ENCODE measurements around the gene AGFG1. TPM values are rescaled to one million over a fixed set of nuclear protein-coding genes. Genes with fewer than 3 reads are reported as not detected.

AGFG1 gene
- total and polyA plus RNA-seq, 5 experiments from 2014 or later: 11.8 to 55.0 (median 41.5) TPM

DNA sequence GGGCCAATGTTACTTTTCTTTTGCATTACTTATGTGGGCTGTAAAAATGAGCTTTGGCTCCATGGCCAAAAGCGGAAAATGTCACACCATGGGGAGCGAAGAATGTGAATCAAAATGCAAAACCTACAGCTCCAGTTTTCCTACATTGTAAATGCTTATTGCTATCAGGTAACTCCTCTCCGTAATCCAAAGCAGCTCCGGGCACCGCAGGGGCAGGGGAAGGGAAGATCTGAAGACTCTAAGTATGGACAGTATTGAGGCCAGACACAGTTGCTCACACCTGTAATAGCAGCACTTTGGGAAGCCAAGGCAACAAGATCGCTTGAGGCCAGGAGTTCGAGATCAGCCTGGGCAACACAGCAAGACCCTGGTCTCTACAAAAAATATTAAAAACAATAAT lies 7.1 kb upstream of the AGFG1 start:
- H3K27ac Mint-ChIP-seq: peak overlapping the region; percentile 6 to 94 (median 78)
- H3K4me3 Mint-ChIP-seq: peak overlapping the region; percentile 45 to 83 (median 70)
- H3K4me1 Mint-ChIP-seq: peaks cover 48 to 79% (median 76%) of the 10 kb centered on the region in 4 donors
- no peaks in the 10 kb centered on the region for H3K9me3 Mint-ChIP-seq
- DNase-seq: no peak
- no peaks in the 10 kb centered on the region for H3K36me3 Mint-ChIP-seq
- ATAC-seq: no peak
- no peaks in the 10 kb centered on the region for H3K27me3 Mint-ChIP-seq
- POLR2A ChIA-PET: interaction anchor here (0.6 to 1.5 kb wide), 3 partner anchors 9 to 39 kb away, joined by 3 to 4 read pairs (median 4); no protein-coding TSS in a partner anchor

DNA sequence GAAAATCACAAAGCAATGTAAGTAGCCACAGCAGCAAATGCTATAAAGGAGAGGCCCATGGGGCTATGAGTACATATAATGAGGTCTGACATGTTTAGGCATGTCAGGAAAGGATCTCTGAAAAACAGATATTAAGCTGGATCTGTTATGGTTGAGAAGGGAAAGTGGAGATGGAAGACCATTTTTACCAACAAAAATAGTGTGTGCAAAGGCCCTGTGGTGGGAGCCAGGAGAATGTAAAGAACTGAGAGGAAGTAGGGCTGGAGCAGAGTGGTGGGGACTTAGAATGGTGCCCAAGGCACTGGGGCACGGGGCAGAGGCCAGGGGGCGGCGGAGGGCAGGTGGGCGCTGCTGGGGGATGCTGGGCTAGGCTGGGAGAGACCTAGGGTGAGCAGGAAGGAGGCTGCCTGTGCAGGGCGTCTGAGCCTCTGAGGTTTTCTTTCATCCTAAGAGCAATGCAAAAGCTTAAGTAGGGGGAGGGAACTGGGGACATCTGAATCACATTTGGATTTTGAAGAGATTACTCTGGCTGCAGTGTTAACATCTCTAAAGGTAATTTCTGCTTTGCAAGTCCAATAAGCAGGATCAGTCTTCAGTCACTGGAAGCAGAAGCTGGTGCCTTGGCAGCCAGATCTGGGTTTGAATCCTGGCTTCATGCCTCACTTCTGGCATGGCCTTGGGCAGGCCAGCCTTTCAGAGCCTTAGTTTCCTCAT lies 4.9 kb upstream of the AGFG1 start:
- POLR2A ChIA-PET: interaction anchor here (0.6 kb wide), 1 partner anchor 137 kb away, joined by 3 read pairs; no protein-coding TSS in a partner anchor
- Mint-ChIP-seq H3K36me3 (no peaks in the 10 kb centered on the region), H3K4me3 (peak overlapping the region in 8 of 10 donors; percentile 25 to 80 (median 56))

GRCh38 chr2:227471412-227471811 lies 544 bp upstream of the AGFG1 start:
- Mint-ChIP-seq H3K4me1 (peaks cover 32 to 62% (median 56%) of the 10 kb centered on the region in 4 donors), H3K36me3 (no peaks in the 10 kb centered on the region), H3K27me3 (no peaks in the 10 kb centered on the region), H3K4me3 (peak overlapping the region; percentile 67 to 89 (median 76)), H3K9me3 (no peaks in the 10 kb centered on the region), H3K27ac (peak overlapping the region; percentile 32 to 91 (median 80))
- ATAC-seq: no peak
- DNase-seq: no peak
- POLR2A ChIA-PET: no interaction called here

More for the DNA sequence above, 4.9 kb upstream of the AGFG1 start:
- peaks cover 38 to 69% (median 65%) of the 10 kb centered on the region in 4 donors for H3K4me1 Mint-ChIP-seq
- H3K27ac Mint-ChIP-seq: peak overlapping the region; percentile 1 to 95 (median 58)
- H3K9me3 Mint-ChIP-seq: no peaks in the 10 kb centered on the region
- DNase-seq (no peak), ATAC-seq (no peak)
- no peaks in the 10 kb centered on the region for H3K27me3 Mint-ChIP-seq

GRCh38 chr2:227472265-227473121 lies 537 bp downstream of the AGFG1 start:
- Mint-ChIP-seq H3K27me3 (no peaks in the 10 kb centered on the region), H3K36me3 (peaks cover 0 to 4% (median 0%) of the 10 kb centered on the region in 3 donors), H3K9me3 (no peaks in the 10 kb centered on the region), H3K27ac (peak overlapping the region in 8 of 10 donors; percentile 57 to 94 (median 90)), H3K4me1 (peaks cover 25 to 57% (median 52%) of the 10 kb centered on the region in 4 donors), H3K4me3 (peak overlapping the region; percentile 83 to 94 (median 91))
- POLR2A ChIA-PET: interaction anchor here (0.6 to 1.8 kb wide), 4 partner anchors 8 to 147 kb away, joined by 3 to 4 read pairs (median 3); no protein-coding TSS in a partner anchor
- peak; percentile 68 to 78 for ATAC-seq
- DNase-seq: peak in 9 of 10 donors; percentile 29 to 78 (median 40)

DNA sequence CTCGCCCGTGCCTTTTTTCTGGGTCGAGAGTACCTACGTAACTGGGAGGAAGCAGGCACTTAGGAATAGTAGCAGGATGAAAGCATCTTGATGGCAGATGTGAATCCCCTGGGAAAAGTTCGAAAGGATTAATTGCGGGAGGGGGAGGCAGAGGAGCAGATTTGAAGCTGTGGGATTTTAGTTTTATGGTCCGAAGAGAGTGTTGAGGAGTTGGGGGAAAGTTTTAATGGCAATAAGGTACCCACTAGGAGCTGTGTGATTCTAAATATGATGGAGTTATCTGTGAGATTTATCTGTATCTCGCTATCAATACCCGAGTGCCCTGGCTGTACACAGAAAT lies 1.1 kb downstream of the AGFG1 start:
- H3K27me3 Mint-ChIP-seq: no peaks in the 10 kb centered on the region
- peak overlapping the region; percentile 83 to 94 (median 91) for H3K4me3 Mint-ChIP-seq
- H3K4me1 Mint-ChIP-seq: peaks cover 20 to 56% (median 49%) of the 10 kb centered on the region in 4 donors
- no peaks in the 10 kb centered on the region for H3K9me3 Mint-ChIP-seq
- peak overlapping the region; percentile 57 to 94 (median 90) for H3K27ac Mint-ChIP-seq
- ATAC-seq: no peak
- POLR2A ChIA-PET: interaction anchor here (0.5 to 1.8 kb wide), 5 partner anchors 9 to 147 kb away, joined by 3 to 4 read pairs (median 3); no protein-coding TSS in a partner anchor
- H3K36me3 Mint-ChIP-seq: peaks cover 0 to 4% (median 0%) of the 10 kb centered on the region in 3 donors
- no peak for DNase-seq

DNA sequence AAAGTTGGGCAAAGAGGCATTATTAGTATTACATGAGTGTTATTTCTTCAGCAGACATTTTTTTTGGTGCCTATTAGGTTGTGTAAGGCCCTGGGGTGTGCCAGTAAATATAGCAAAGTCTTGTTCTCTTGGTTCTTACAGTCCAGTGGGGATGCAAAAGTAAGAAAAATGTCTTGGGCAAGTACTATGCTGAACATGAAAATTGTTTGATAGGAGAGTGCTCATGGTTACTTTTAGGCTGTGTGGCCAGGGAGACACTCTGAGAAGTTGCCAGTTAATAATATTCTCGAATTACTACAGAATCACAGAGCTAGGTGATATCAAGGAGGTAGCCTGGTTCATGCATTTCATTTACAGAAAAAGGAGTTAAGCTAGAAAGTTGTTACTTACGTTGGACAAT lies 1.9 kb downstream of the AGFG1 start:
- DNase-seq (no peak), ATAC-seq (no peak)
- peaks cover 0 to 8% (median 0%) of the 10 kb centered on the region in 3 donors for H3K36me3 Mint-ChIP-seq
- POLR2A ChIA-PET: interaction anchor here (0.5 to 1.8 kb wide), 3 partner anchors 9 to 148 kb away, joined by 3 to 4 read pairs (median 3); no protein-coding TSS in a partner anchor
- peak overlapping the region in 9 of 10 donors; percentile 3 to 94 (median 79) for H3K27ac Mint-ChIP-seq
- H3K4me3 Mint-ChIP-seq: peak overlapping the region; percentile 62 to 94 (median 90)
- H3K27me3 Mint-ChIP-seq: no peaks in the 10 kb centered on the region
- no peaks in the 10 kb centered on the region for H3K9me3 Mint-ChIP-seq
- H3K4me1 Mint-ChIP-seq: peaks cover 21 to 60% (median 53%) of the 10 kb centered on the region in 4 donors

DNA sequence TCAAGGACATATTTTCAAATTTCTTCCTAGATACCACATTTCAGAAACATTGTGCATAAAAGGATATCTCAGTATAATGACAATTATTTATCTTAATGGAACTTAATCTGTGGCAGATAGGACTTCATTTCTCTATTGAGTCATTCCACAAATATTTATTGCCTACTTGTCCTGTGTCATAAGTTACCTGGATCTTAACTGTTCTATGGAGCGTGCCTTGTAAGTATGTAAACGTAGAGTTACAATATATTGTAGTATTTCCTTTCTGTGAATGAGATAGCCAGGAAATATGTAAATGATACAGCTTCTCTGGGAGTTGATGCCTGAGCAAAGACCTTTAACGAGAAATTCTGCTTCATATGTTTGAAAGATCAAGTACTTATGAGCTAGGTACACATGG lies 2.5 kb downstream of the AGFG1 start:
- ATAC-seq (no peak), DNase-seq (no peak)
- POLR2A ChIA-PET: interaction anchor here (1.8 kb wide), 1 partner anchor 10 kb away, joined by 4 read pairs; no protein-coding TSS in a partner anchor
- H3K9me3 Mint-ChIP-seq: no peaks in the 10 kb centered on the region
- no peaks in the 10 kb centered on the region for H3K27me3 Mint-ChIP-seq
- H3K36me3 Mint-ChIP-seq: peaks cover 0 to 8% (median 0%) of the 10 kb centered on the region in 3 donors
- H3K4me3 Mint-ChIP-seq: peak overlapping the region; percentile 9 to 93 (median 89)
- peaks cover 25 to 63% (median 58%) of the 10 kb centered on the region in 4 donors for H3K4me1 Mint-ChIP-seq
- peak overlapping the region in 8 of 10 donors; percentile 6 to 94 (median 48) for H3K27ac Mint-ChIP-seq

GRCh38 chr2:227477291-227477690 lies 5.3 kb downstream of the AGFG1 start:
- Mint-ChIP-seq H3K4me3 (no peak overlapping the region), H3K27ac (peak overlapping the region in 1 of 10 donors; percentile 15), H3K27me3 (no peaks in the 10 kb centered on the region)

DNA sequence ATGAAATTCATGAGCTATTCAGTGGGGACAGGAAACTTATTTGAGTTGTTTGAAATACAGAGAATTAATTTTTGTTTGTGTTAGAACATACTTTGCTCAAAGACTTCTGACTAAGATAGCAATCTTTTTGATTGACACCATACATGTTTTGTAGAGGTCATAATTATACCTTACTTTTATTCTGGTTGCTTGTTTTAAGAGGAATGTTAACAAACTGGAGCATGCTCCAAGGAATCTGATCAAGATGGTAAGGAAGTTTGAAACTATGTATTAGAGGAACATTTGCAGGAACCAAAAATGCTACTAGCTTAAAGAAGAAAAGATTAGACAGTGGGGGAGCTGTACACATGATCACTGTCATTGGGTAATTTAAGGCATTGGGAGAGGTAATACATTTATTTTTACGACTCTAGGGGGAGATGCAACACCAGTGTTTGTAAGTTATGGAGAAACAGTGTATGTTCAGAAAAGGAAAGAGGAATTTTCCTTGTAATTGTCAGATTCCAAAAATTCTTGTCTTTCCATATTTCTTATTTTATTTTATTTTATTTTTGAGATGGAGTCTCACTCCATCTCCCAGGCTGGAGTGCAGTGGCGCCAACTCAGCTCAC lies 8.0 kb downstream of the AGFG1 start:
- Mint-ChIP-seq H3K27ac (peak overlapping the region in 9 of 10 donors; percentile 3 to 83 (median 36)), H3K9me3 (no peaks in the 10 kb centered on the region), H3K27me3 (no peaks in the 10 kb centered on the region), H3K36me3 (peaks cover 0 to 14% (median 2%) of the 10 kb centered on the region in 3 donors), H3K4me1 (peaks cover 35 to 82% (median 75%) of the 10 kb centered on the region in 4 donors), H3K4me3 (peak overlapping the region in 9 of 10 donors; percentile 3 to 50 (median 31))
- ATAC-seq (peak; percentile 52 to 74), DNase-seq (no peak)
- POLR2A ChIA-PET: no interaction called here

More at GRCh38 chr2:227477291-227477690, 5.3 kb downstream of the AGFG1 start:
- ATAC-seq (no peak), DNase-seq (no peak)
- H3K9me3 Mint-ChIP-seq: no peaks in the 10 kb centered on the region
- H3K4me1 Mint-ChIP-seq: peaks cover 39 to 80% (median 76%) of the 10 kb centered on the region in 4 donors
- H3K36me3 Mint-ChIP-seq: peaks cover 0 to 12% (median 0%) of the 10 kb centered on the region in 3 donors
- POLR2A ChIA-PET: no interaction called here

- POLR2A ChIA-PET: no interaction called here
- H3K9me3 Mint-ChIP-seq: peaks cover 0 to 2% (median 0%) of the 10 kb centered on the region in 9 donors
- peaks cover 33 to 82% (median 72%) of the 10 kb centered on the region in 4 donors for H3K4me1 Mint-ChIP-seq
- peak overlapping the region; percentile 21 to 91 (median 68) for H3K27ac Mint-ChIP-seq
- H3K4me3 Mint-ChIP-seq: peak overlapping the region in 9 of 10 donors; percentile 9 to 55 (median 31)
- ATAC-seq (peak; percentile 60 to 84), DNase-seq (no peak)
- peaks cover under 1 to 19% (median 6%) of the 10 kb centered on the region in 3 donors for H3K36me3 Mint-ChIP-seq
- no peaks in the 10 kb centered on the region for H3K27me3 Mint-ChIP-seq
Observed at GRCh38 chr2:227480528-227480927, 8.6 kb downstream of the AGFG1 start.

GRCh38 chr2:227482638-227483340 lies 10.8 kb downstream of the AGFG1 start:
- ATAC-seq (peak in 1 of 2 donors; percentile 74), DNase-seq (no peak)
- H3K27ac Mint-ChIP-seq: peak overlapping the region in 9 of 10 donors; percentile 5 to 84 (median 38)
- H3K4me1 Mint-ChIP-seq: peaks cover 35 to 82% (median 73%) of the 10 kb centered on the region in 4 donors
- H3K4me3 Mint-ChIP-seq: peak overlapping the region in 6 of 10 donors; percentile 5 to 56 (median 45)
- peaks cover 5 to 18% (median 12%) of the 10 kb centered on the region in 3 donors for H3K36me3 Mint-ChIP-seq
- peaks cover 0 to 4% (median 0%) of the 10 kb centered on the region in 9 donors for H3K9me3 Mint-ChIP-seq
- H3K27me3 Mint-ChIP-seq: no peaks in the 10 kb centered on the region
- POLR2A ChIA-PET: interaction anchor here (1.1 kb wide), 1 partner anchor 10 kb away, joined by 3 read pairs; no protein-coding TSS in a partner anchor

Measured in naive thymus-derived CD8-positive, alpha-beta T cell (primary cell).